ENCODE measurements around the gene KIAA1328.

The KIAA1328 gene

GRCh38 chr18:36887114-36887513 is 58.2 kb downstream of the KIAA1328 start:
- H3K27ac ChIP-seq: no peak overlapping the region
- TF ChIP-seq ZFX (IDR thresholded peaks at IDR 0.05; ENCODE audit: borderline replicate concordance) (no peak), CTCF (IDR thresholded peaks at IDR 0.05) (no peak)

- H3K27ac ChIP-seq: no peak overlapping the region
- no peak for TF ChIP-seq ZFX (IDR thresholded peaks at IDR 0.05; ENCODE audit: borderline replicate concordance)
- TF ChIP-seq CTCF (IDR thresholded peaks at IDR 0.05): no peak
Measured at GRCh38 chr18:36887864-36888263, 58.9 kb downstream of the KIAA1328 start.

GRCh38 chr18:36888778-36889177 is 59.9 kb downstream of the KIAA1328 start:
- TF ChIP-seq ZFX (IDR thresholded peaks at IDR 0.05; ENCODE audit: borderline replicate concordance) (no peak), CTCF (IDR thresholded peaks at IDR 0.05) (no peak)
- H3K27ac ChIP-seq: no peak overlapping the region

GRCh38 chr18:36889321-36889720 is 60.4 kb downstream of the KIAA1328 start:
- TF ChIP-seq ZFX (IDR thresholded peaks at IDR 0.05; ENCODE audit: borderline replicate concordance) (no peak), CTCF (IDR thresholded peaks at IDR 0.05) (no peak)
- no peak overlapping the region for H3K27ac ChIP-seq

GRCh38 chr18:36889742-36890141 is 60.8 kb downstream of the KIAA1328 start:
- TF ChIP-seq CTCF (IDR thresholded peaks at IDR 0.05): no peak
- no peak for TF ChIP-seq ZFX (IDR thresholded peaks at IDR 0.05; ENCODE audit: borderline replicate concordance)
- H3K27ac ChIP-seq: no peak overlapping the region

- TF ChIP-seq ZFX (IDR thresholded peaks at IDR 0.05; ENCODE audit: borderline replicate concordance) (no peak), CTCF (IDR thresholded peaks at IDR 0.05) (no peak)
Measured at GRCh38 chr18:36890598-36890997, 61.7 kb downstream of the KIAA1328 start.

GRCh38 chr18:36893227-36893626 is 64.3 kb downstream of the KIAA1328 start:
- TF ChIP-seq CTCF (IDR thresholded peaks at IDR 0.05) (no peak), ZFX (IDR thresholded peaks at IDR 0.05; ENCODE audit: borderline replicate concordance) (no peak)

More at GRCh38 chr18:36890598-36890997, 61.7 kb downstream of the KIAA1328 start:
- H3K27ac ChIP-seq: no peak overlapping the region

More at GRCh38 chr18:36893227-36893626, 64.3 kb downstream of the KIAA1328 start:
- no peak overlapping the region for H3K27ac ChIP-seq

All from 22Rv1 (cell line).